NOMO-1 (cell line): ENCODE results near the gene OSBPL10.
"Not testable (repeated sequence)": the region's sequence is repeated elsewhere in the genome, so short reads cannot be mapped to it uniquely, and the experiment has no call there.

Experiments
- DNase-seq, 2 experiments: peaks; one replicate each; lab custom pipeline; 2025; ENCODE audit not compliant: unreplicated experiment in 2 of 2; lab: John Stamatoyannopoulos, UW

The OSBPL10 gene

DNA sequence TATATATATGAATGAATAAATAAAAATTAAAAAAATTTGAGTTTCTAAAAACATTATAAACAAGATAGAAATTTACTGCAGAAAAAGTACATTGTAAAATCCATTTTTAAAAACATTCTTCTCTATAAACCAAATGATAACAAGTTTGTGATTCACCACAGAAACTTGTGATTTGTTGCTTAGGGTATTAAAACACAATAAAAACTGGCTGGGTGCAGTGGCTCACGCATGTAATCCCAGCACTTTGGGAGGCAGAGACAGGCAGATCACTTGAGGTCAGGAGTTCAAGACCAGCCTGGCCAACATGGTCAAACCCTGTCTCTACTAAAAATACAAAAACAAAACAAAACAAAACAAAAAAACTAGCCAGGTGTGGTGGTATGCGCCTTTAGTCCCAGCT, 197.2 kb downstream of the OSBPL10 start:
- DNase-seq, result not testable (repeated sequence)

- not testable (repeated sequence) for DNase-seq
Measured at GRCh38 chr3:31782306-31782705, 198.8 kb downstream of the OSBPL10 start.

- DNase-seq, result no peak
Measured at GRCh38 chr3:31779514-31779913, 201.5 kb downstream of the OSBPL10 start.

DNA sequence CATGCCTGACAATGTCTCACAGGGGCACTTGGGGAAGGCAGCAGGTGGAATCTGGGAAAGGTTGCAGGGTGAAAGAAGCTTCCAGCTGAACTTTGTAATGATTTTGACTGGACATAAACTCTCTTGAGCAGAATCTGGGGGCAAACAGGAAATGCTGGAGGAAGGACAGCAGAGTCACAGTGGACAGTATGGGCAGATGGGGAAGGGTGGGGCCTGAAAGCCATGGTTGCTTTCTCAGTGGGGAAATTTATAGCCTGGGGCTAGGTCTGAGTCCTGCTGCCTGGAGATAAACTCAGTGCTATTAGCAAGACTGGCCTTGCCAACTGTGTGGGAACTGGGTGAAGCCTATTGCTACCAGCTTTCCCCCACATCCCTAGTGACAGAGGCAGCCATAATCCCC, 203.2 kb downstream of the OSBPL10 start:
- no peak for DNase-seq

DNA sequence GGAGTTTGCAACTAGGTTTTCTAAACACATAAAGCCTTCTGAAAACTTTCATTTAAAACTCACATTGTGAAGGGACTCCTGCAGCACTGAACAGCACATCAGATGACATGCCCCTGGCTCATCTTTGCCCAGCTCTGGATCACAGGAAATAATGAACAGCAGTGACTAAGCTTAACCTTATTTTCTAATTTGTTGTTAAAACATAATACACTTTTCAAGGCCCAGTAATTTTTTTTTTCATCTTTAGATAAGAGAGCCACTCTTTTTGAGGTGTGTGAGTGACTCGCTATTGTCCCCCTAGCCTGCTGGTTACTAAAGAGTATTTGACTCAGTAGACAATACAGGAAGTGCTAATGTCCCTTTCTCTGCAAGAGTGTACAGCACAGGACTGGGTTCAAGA, 204.0 kb downstream of the OSBPL10 start:
- DNase-seq, result no peak

- no peak for DNase-seq
Measured at GRCh38 chr3:31776016-31776415, 205.0 kb downstream of the OSBPL10 start.

- no peak for DNase-seq
Measured at GRCh38 chr3:31775383-31775782, 205.7 kb downstream of the OSBPL10 start.

DNA sequence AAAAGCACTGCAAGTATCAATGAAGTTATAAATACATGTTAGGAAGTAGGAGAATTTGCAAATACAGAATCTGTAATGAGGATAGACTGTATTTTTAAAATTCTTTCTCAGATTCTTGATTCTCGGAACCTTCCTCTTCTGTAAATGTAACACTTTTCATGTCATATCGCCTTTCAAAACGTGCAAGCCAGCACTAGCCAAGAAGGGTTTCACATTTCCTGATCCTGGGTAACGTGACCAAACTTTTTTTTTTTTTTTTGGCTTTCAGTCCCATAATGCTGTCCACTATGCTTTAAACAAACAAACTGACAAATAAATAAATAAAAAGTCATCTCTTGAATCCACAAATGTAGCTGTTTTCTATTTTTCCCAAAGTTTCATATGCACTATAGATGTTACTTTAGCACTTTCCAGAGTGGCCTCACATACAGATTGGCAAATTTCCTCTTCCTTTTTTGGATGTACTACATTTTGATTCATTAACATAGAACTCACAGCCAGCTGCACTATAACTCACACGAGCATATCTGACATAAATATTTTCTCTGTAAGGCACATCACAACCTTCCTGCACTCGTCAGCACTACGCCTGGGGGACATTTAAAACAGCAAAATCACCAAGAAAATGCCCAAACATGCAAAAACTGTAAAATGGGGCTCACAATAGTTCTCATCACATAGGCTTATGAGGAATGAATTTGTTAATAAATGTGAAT, 208.1 kb downstream of the OSBPL10 start:
- DNase-seq, result no peak

GRCh38 chr3:31772272-31772671, 208.8 kb downstream of the OSBPL10 start:
- no peak for DNase-seq

- no peak for DNase-seq
Measured at GRCh38 chr3:31770822-31771326, 210.2 kb downstream of the OSBPL10 start.

DNA sequence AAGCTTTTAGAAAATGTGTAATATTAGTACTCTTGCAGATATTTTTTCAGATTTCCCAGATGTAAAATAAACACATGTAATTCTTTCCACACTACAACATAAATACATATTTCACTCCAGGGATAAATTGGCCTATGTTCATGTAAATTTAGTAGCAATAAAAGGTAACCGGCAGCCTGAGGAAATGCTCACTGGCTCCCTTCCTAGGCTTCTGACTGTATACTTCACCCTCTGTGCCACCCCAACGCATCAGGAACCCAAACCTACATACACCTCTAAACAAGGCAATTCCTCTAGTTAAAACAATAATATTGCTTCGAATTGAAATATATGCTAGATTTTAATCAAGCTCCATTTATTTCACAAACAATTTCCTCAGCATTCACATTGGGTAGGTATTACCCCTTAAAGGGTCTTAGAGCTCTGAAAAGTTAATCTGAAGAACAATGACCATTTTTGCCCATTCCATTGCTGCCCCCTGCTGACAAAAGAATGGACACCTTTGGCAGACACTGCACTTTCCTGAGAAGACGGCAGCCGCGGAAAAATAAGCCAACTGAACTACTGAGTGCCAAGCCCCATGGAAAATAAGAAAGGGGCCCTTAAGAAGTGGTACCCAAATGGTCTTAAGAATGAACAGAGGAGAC, 212.5 kb downstream of the OSBPL10 start:
- DNase-seq, result peak; percentile 10 to 57

- DNase-seq, result no peak
Measured at GRCh38 chr3:31767920-31768319, 213.1 kb downstream of the OSBPL10 start.

- DNase-seq, result no peak
Measured at GRCh38 chr3:31766669-31767068, 214.4 kb downstream of the OSBPL10 start.

- DNase-seq, result no peak
Measured at GRCh38 chr3:31765871-31766270, 215.2 kb downstream of the OSBPL10 start.

DNA sequence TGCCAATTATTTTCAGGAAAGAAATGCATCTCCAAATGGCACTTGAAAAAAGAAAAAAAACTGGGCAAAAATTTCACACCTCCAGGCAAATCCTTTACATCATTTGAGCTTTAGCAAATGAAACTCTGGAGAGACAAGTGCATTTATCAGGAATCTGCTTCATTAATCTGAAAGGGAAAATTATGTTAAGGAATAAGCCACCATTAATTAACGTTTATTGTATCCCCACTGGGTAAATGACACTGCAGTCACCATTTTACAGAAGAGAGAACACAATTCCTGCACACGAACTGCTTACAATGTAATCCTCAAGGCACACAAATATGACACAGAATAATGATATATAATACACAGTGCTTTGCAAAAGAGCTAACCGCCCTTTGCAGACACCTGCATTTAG, 217.3 kb downstream of the OSBPL10 start:
- no peak for DNase-seq

GRCh38 chr3:31762888-31763351, 218.1 kb downstream of the OSBPL10 start:
- DNase-seq, result no peak

DNA sequence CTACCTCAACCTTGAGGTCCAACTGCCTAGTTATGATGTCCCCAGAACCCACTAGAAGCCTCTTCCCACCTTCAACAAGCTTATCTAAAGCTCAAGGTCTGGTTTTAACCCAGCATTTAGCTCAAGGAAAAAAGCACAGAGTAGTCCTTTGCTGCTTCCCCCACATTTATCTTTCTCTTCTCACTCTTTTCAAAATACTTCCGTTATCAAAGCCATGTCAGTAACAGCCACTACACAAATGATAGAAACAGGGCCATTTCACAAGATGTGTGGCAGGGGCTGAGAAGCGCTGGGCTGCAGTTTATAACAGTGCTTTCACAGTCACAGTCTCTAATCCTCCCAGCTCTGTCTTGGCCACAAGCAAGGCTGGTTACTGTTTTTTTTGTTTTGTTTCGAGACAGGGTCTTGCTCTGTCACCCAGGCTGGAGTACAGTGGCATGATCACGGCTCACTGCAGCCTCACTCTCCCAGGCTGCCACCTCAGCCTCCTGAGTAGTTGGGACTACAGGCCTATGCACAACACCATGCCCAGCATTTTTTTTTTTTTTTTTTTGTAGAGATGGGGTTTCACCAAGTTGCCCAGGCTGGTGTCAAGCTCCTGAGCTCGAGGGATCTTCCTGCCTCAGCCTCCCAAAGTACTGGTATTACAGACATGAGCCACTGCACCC, 218.8 kb downstream of the OSBPL10 start:
- DNase-seq, result peak; percentile 26 to 37

DNA sequence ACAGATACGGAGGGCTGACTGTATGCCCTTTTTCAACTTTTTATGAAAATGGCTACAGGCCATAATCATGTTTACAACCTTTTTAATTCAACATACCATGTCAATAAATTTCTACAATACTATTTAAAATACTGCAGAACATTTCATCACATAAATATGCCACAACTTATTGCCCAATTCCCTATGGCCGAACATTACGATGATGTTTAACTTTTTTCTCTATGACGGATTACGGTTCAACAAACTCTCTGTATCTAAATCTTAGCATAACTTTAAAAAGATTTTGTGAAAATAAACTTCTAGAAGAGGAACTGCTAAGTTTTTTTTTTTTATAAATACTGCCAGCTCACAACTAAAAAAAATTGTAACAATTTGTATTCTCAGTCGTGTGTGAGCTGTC, 220.4 kb downstream of the OSBPL10 start:
- no peak for DNase-seq

DNA sequence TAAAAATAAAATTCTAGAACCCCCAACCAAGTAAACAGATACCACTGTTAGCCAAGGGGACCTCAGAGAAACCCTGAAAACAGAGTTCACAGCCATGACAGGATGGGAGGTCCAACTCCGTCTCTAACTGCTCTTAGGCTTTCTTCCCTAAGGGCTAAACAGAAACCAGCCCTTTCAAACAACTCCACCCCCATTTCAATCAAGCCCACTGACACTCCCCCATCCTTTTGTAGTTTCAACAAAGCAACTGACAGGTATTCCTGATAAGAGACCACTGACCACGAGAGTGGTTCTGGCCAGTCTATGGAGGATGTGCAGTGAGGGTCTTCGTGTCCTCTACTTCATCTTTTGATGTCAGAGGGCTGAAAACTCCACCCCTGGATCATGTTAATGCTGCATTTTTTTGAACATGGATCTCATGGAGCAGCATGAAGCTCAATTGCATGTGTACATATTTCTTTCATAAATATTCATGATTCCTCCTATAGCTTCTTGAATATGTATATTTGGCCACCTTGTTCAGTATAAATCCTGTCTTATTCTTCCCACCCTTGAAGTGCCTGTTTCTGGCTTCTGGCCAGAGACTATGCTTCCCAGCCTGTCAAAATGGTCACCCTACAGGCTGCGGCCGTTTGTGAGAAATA, 222.6 kb downstream of the OSBPL10 start:
- no peak for DNase-seq

DNA sequence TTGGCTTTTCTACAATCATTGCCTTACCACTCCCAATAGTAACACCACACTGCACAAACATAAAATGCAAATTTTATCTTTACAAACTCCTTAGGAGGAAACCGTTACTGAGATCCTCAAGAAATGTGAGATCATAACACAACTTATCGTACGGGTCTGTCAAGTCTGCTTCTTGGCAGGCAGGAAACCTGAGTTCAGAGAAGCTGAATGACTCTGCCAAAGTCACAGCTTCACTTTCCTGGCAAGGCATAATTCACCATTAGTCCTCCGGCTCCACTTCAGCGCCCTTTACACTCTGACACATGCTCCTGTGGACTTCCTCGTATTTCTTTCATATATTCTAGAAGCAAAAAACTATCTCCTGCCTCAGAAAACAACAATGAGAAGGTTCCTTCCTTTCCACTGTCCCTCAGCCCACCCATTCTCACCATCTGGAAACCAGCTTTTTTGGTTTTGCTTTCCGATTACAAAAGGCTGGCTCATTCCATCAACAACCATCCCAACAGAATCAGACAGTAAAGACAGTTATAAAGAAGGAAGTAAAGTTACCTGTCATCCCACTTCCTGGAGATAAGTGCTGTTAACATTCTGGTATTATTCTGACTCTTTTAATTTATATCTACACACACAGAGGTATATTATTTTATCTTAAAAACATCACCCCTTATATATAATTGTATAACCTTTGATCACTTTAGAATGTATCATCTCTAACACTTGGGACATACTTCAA, 225.0 kb downstream of the OSBPL10 start:
- no peak for DNase-seq
